ENCODE measurements around the gene SYNGR3.
A peak's percentile ranks its signal among the peaks of the same experiment; 100 is the strongest.

Gene SYNGR3

GRCh38 chr16:2002406-2003230 lies 12.8 kb downstream of the SYNGR3 start:
- H3K9me2 ChIP-seq (replicated peaks; ENCODE audit: control insufficient read depth, low read length), result no peaks in the 10 kb centered on the region
- H3K4me2 ChIP-seq (ENCODE audit: low read length), result no peak overlapping the region
- peaks cover 62% of the 10 kb centered on the region for H3K79me2 ChIP-seq (ENCODE audit: control insufficient read depth, low read length)
- no peaks in the 10 kb centered on the region for H3F3A ChIP-seq (ENCODE audit: control insufficient read depth, insufficient read depth)
- H3K9me3 ChIP-seq (ENCODE audit: control insufficient read depth, insufficient read depth, low read length), result no peaks in the 10 kb centered on the region
- peaks cover 93% of the 10 kb centered on the region for H3K36me3 ChIP-seq (ENCODE audit: control insufficient read depth, low read length)
- H3K4me3 ChIP-seq (ENCODE audit: low read length), result no peak overlapping the region
- TF ChIP-seq CTCF (IDR thresholded peaks at IDR 0.05; ENCODE audit: low read depth, low read length, poor library complexity, severe bottlenecking) (no peak), EZH2phosphoT487 (IDR thresholded peaks at IDR 0.05; ENCODE audit: borderline replicate concordance, low read length) (no peak)
- no peaks in the 10 kb centered on the region for H3K27me3 ChIP-seq (ENCODE audit: control insufficient read depth, low read length)
- peaks cover 33% of the 10 kb centered on the region for H3K4me1 ChIP-seq (ENCODE audit: control insufficient read depth, low read length)
- peaks cover 27% of the 10 kb centered on the region for H4K20me1 ChIP-seq (ENCODE audit: control insufficient read depth, insufficient read depth, low read depth, low read length)
- H3K27ac ChIP-seq (ENCODE audit: low read depth, low read length), result no peak overlapping the region

GRCh38 chr16:2003231-2003826 lies 13.6 kb downstream of the SYNGR3 start:
- no peaks in the 10 kb centered on the region for H3F3A ChIP-seq (ENCODE audit: control insufficient read depth, insufficient read depth)
- no peak overlapping the region for H3K4me2 ChIP-seq (ENCODE audit: low read length)
- no peaks in the 10 kb centered on the region for H3K9me3 ChIP-seq (ENCODE audit: control insufficient read depth, insufficient read depth, low read length)
- H3K36me3 ChIP-seq (ENCODE audit: control insufficient read depth, low read length), result peaks cover 93% of the 10 kb centered on the region
- no peak overlapping the region for H3K27ac ChIP-seq (ENCODE audit: low read depth, low read length)
- peaks cover 69% of the 10 kb centered on the region for H3K79me2 ChIP-seq (ENCODE audit: control insufficient read depth, low read length)
- peaks cover 40% of the 10 kb centered on the region for H3K4me1 ChIP-seq (ENCODE audit: control insufficient read depth, low read length)
- TF ChIP-seq EZH2phosphoT487 (IDR thresholded peaks at IDR 0.05; ENCODE audit: borderline replicate concordance, low read length), result no peak
- no peaks in the 10 kb centered on the region for H3K27me3 ChIP-seq (ENCODE audit: control insufficient read depth, low read length)
- no peak overlapping the region for H3K4me3 ChIP-seq (ENCODE audit: low read length)
- H3K9me2 ChIP-seq (replicated peaks; ENCODE audit: control insufficient read depth, low read length), result no peaks in the 10 kb centered on the region
- peaks cover 34% of the 10 kb centered on the region for H4K20me1 ChIP-seq (ENCODE audit: control insufficient read depth, insufficient read depth, low read depth, low read length)

GRCh38 chr16:2003827-2004641 lies 14.3 kb downstream of the SYNGR3 start:
- peaks cover 43% of the 10 kb centered on the region for H3K4me1 ChIP-seq (ENCODE audit: control insufficient read depth, low read length)

More at GRCh38 chr16:2003827-2004641, 14.3 kb downstream of the SYNGR3 start:
- no peak overlapping the region for H3K4me3 ChIP-seq (ENCODE audit: low read length)
- peaks cover 76% of the 10 kb centered on the region for H3K79me2 ChIP-seq (ENCODE audit: control insufficient read depth, low read length)
- H3K27me3 ChIP-seq (ENCODE audit: control insufficient read depth, low read length), result no peaks in the 10 kb centered on the region
- peaks cover 38% of the 10 kb centered on the region for H4K20me1 ChIP-seq (ENCODE audit: control insufficient read depth, insufficient read depth, low read depth, low read length)
- no peaks in the 10 kb centered on the region for H3F3A ChIP-seq (ENCODE audit: control insufficient read depth, insufficient read depth)
- no peaks in the 10 kb centered on the region for H3K9me2 ChIP-seq (replicated peaks; ENCODE audit: control insufficient read depth, low read length)
- peak; percentile 99 for TF ChIP-seq CTCF (IDR thresholded peaks at IDR 0.05; ENCODE audit: low read depth, low read length, poor library complexity, severe bottlenecking)
- TF ChIP-seq EZH2phosphoT487 (IDR thresholded peaks at IDR 0.05; ENCODE audit: borderline replicate concordance, low read length), result no peak
- no peaks in the 10 kb centered on the region for H3K9me3 ChIP-seq (ENCODE audit: control insufficient read depth, insufficient read depth, low read length)
- no peak overlapping the region for H3K27ac ChIP-seq (ENCODE audit: low read depth, low read length)
- peaks cover 93% of the 10 kb centered on the region for H3K36me3 ChIP-seq (ENCODE audit: control insufficient read depth, low read length)
- H3K4me2 ChIP-seq (ENCODE audit: low read length), result peak overlapping the region; percentile 41
